Body of pancreas (tissue), 4 donors: Measurements from ENCODE around the gene VOPP1. TPM values are rescaled to one million over a fixed set of nuclear protein-coding genes. Genes with fewer than 3 reads are reported as not detected.

Experiments used
- ATAC-seq: fragments of 150-250 bp; one replicate; pipeline ENCODE4 v1.9.1; 2016
- DNase-seq, 4 donors: peaks; one replicate each; pipeline ENCODE4 v3.0.0-alpha.2; 2019
- H3K27ac ChIP-seq, 4 donors: fragments of 200-600 bp; sonication (generic); 1 replicate in 3 of 4; 2 replicates in 1 of 4; pipeline versions ENCODE4 v1.5.1 to v1.6.1; 2016 to 2019; ENCODE audit warnings: mild to moderate bottlenecking in 1 of 4, mixed read lengths in 1 of 4, moderate library complexity in 1 of 4
- H3K27me3 ChIP-seq, 2 donors: fragments of 200-600 bp; sonication (generic); one replicate each; pipeline ENCODE4 v1.6.0; 2016; ENCODE audit warnings: mild to moderate bottlenecking in 1 of 2
- H3K36me3 ChIP-seq, 2 donors: fragments of 200-600 bp; sonication (generic); replicated peaks in 1 of 2; 2 replicates each; pipeline ENCODE4 v1.5.1; 2016; ENCODE audit warnings: low read depth in 2 of 2; ENCODE audit not compliant: insufficient read depth in 1 of 2
- H3K4me1 ChIP-seq: fragments of 200-600 bp; sonication (generic); one replicate; pipeline ENCODE4 v1.6.0; 2016
- H3K4me3 ChIP-seq, 2 donors: fragments of 200-600 bp; sonication (generic); 1 replicate in 1 of 2; 2 replicates in 1 of 2; pipeline ENCODE4 v1.5.1; 2016 to 2019
- H3K9me3 ChIP-seq, 3 donors: fragments of 200-600 bp; sonication (generic); 1 replicate in 2 of 3; 2 replicates in 1 of 3; pipeline ENCODE4 v1.5.1; 2016
- CTCF ChIP-seq, 7 experiments: fragments of 450-650 bp in 4 of 7; fragments of 200-600 bp in 3 of 7; sonication (generic) in 3 of 7; IDR thresholded peaks; one replicate each; pipeline ENCODE4 v1.5.1; 2016 to 2019; ENCODE audit warnings: antibody characterized with exemption in 7 of 7
- POLR2A ChIP-seq, 3 donors: fragments of 450-650 bp; IDR thresholded peaks; one replicate each; pipeline ENCODE4 v1.6.1; 2016; ENCODE audit warnings: antibody characterized with exemption in 3 of 3, mild to moderate bottlenecking in 2 of 3
- WGBS, 2 donors: methylation state at CpG; one replicate each; pipeline ENCODE4 v1.1.5; 2017; 5-methylcytosine and 5-hydroxymethylcytosine counted together
- intact Hi-C: fragments of 100-400 bp; cut with DNase I; formaldehyde crosslinking; loops from one replicate; pipeline ENCODE4 v1.15.1; 2023
- total RNA-seq, 2 donors: library from RNA; depleted of rRNA; stranded (reverse); fragments of >200 nt; gene quantifications; one replicate each; pipeline ENCODE4 v1.1.0, GENCODE V29; 2016

The VOPP1 gene
- total RNA-seq, 2 donors from 2014 or later, result 25.1 to 30.6 TPM

- Histone ChIP-seq H3K27me3 (no peaks in the 10 kb centered on the region), H3K9me3 (no peaks in the 10 kb centered on the region), H3K36me3 (no peaks in the 10 kb centered on the region), H3K4me1 (peaks cover 10% of the 10 kb centered on the region), H3K27ac (no peak overlapping the region), H3K4me3 (no peak overlapping the region)
- no peak for TF ChIP-seq CTCF (IDR thresholded peaks at IDR 0.05)
- TF ChIP-seq POLR2A (IDR thresholded peaks at IDR 0.05), result no peak
- intact Hi-C loops, result no loop called here
- WGBS, 2 donors, result 77 to 83% methylated on average over 3 of the region's 3 CpGs
- ATAC-seq, result no peak
- no peak for DNase-seq
These were observed 15.8 kb downstream of the VOPP1 start for GRCh38 chr7:55556492-55556891.

GRCh38 chr7:55556031-55556430 lies 16.3 kb downstream of the VOPP1 start:
- H3K4me3 ChIP-seq, result no peak overlapping the region
- 47 to 55% methylated on average over 1 of the region's 1 CpG for WGBS, 2 donors
- no peak for ATAC-seq
- no peaks in the 10 kb centered on the region for H3K36me3 ChIP-seq
- intact Hi-C loops, result no loop called here
- no peaks in the 10 kb centered on the region for H3K9me3 ChIP-seq
- TF ChIP-seq CTCF (IDR thresholded peaks at IDR 0.05) (no peak), POLR2A (IDR thresholded peaks at IDR 0.05) (no peak)
- peak in 1 of 4 donors; percentile 25 for DNase-seq
- H3K27ac ChIP-seq, result peak overlapping the region in 2 of 4 donors; percentile 23 to 43
- H3K4me1 ChIP-seq, result peaks cover 10% of the 10 kb centered on the region
- no peaks in the 10 kb centered on the region for H3K27me3 ChIP-seq

- DNase-seq (no peak), ATAC-seq (no peak)
- WGBS, 2 donors, result 88 to 92% methylated on average over 7 of the region's 7 CpGs
- intact Hi-C loops, result no loop called here
- TF ChIP-seq POLR2A (IDR thresholded peaks at IDR 0.05), result no peak
- no peak for TF ChIP-seq CTCF (IDR thresholded peaks at IDR 0.05)
- Histone ChIP-seq H3K4me3 (no peak overlapping the region), H3K27ac (no peak overlapping the region), H3K9me3 (no peaks in the 10 kb centered on the region), H3K4me1 (peaks cover 15% of the 10 kb centered on the region), H3K27me3 (no peaks in the 10 kb centered on the region), H3K36me3 (no peaks in the 10 kb centered on the region)
These were observed 17.1 kb downstream of the VOPP1 start for GRCh38 chr7:55555160-55555559.

GRCh38 chr7:55554038-55554437 lies 18.3 kb downstream of the VOPP1 start:
- intact Hi-C loops, result no loop called here
- Histone ChIP-seq H3K4me1 (peaks cover 24% of the 10 kb centered on the region), H3K4me3 (no peak overlapping the region), H3K27ac (no peak overlapping the region), H3K9me3 (no peaks in the 10 kb centered on the region), H3K36me3 (no peaks in the 10 kb centered on the region), H3K27me3 (no peaks in the 10 kb centered on the region)
- no peak for DNase-seq
- 20% methylated on average over 1 of the region's 1 CpG for WGBS, 2 donors
- TF ChIP-seq POLR2A (IDR thresholded peaks at IDR 0.05), result no peak
- ATAC-seq, result no peak

GRCh38 chr7:55553024-55553345 lies 19.3 kb downstream of the VOPP1 start:
- DNase-seq (no peak), ATAC-seq (no peak)
- H3K27ac ChIP-seq, result no peak overlapping the region
- TF ChIP-seq POLR2A (IDR thresholded peaks at IDR 0.05) (no peak), CTCF (IDR thresholded peaks at IDR 0.05) (no peak)
- H3K27me3 ChIP-seq, result no peaks in the 10 kb centered on the region
- intact Hi-C loops, result no loop called here
- H3K4me1 ChIP-seq, result peaks cover 27% of the 10 kb centered on the region
- no peaks in the 10 kb centered on the region for H3K36me3 ChIP-seq
- no peaks in the 10 kb centered on the region for H3K9me3 ChIP-seq
- no peak overlapping the region for H3K4me3 ChIP-seq
